IPS-15b (cell line): ENCODE measurements around the gene EPC2.
"Not testable (repeated sequence)": the region's sequence is repeated elsewhere in the genome, so short reads cannot be mapped to it uniquely, and the experiment has no call there.

Experiments
- H3K27me3 ChIP-seq: one replicate; pipeline ENCODE4 v1.6.1; 2013; ENCODE audit warnings: low read length; ENCODE audit not compliant: control insufficient read depth, insufficient read depth
- H3K36me3 ChIP-seq: one replicate; pipeline ENCODE4 v1.6.1; 2013; ENCODE audit warnings: low read length; ENCODE audit not compliant: control insufficient read depth, insufficient read depth
- H3K4me1 ChIP-seq: one replicate; pipeline ENCODE4 v1.6.1; 2013; ENCODE audit warnings: mild to moderate bottlenecking, low read length; ENCODE audit not compliant: control insufficient read depth, insufficient read depth
- H3K4me3 ChIP-seq: one replicate; pipeline ENCODE4 v1.5.1; 2013; ENCODE audit warnings: low read depth, low read length
- H3K9ac ChIP-seq: one replicate; pipeline ENCODE4 v1.6.1; 2013; ENCODE audit warnings: low read depth, mild to moderate bottlenecking, low read length
- H3K9me3 ChIP-seq: one replicate; pipeline ENCODE4 v1.6.1; 2013; ENCODE audit warnings: mild to moderate bottlenecking, low read length; ENCODE audit not compliant: control insufficient read depth, insufficient read depth

EPC2 gene

DNA sequence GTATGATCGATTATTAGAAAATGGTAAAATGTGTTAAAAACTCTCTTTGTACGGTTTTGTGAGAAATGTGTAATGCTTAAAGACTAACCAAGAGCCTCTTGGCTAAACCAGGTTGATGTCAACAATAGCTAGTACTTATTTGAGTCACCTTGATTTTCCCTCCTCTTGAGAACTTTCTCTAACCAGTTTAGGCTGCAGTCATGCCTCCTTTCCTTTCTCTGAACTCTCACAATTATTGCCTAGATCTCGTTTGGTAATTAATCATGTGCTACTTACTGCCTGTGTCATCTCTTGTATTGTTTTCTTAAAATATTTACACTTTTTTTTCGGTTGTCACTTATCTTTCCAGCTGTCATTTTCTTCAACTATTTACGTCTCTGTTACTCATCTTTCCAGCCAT lies 1.1 kb upstream of the EPC2 start:
- Histone ChIP-seq H3K27me3 (no peaks in the 10 kb centered on the region), H3K36me3 (no peaks in the 10 kb centered on the region), H3K9me3 (no peaks in the 10 kb centered on the region), H3K4me3 (peak overlapping the region; percentile 93), H3K9ac (no peak overlapping the region), H3K4me1 (peaks cover 11% of the 10 kb centered on the region)

DNA sequence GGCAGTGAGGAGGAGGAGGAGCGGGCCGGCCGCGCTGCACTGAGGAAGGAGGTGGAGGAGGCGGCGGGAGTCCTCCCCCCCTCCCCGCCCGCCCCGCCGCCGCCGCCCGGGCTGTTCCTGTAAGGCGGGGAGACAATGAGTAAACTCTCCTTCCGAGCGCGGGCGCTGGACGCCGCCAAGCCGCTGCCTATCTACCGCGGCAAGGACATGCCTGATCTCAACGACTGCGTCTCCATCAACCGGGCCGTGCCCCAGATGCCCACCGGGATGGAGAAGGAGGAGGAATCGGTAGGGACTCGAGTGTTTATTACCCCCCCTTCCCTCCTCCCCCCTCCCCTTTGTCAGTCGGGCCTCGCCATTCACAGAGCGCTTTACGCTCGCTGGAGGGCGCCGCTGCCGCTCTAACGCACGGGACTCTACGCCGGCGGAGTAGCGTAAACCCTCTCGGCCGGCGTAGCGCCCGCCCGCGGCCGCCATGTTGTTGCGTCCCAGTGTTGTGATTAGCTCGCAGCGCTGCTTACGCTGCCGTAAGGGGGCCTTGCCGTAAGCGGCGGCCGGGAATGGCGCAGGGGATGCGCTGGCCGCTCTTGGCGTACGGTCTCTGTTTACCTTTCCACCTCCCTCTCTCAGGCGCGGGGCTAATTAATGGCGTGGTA lies 460 bp downstream of the EPC2 start:
- Histone ChIP-seq H3K4me1 (peaks cover 11% of the 10 kb centered on the region), H3K4me3 (peak overlapping the region; percentile 93), H3K9ac (peak overlapping the region; percentile 84), H3K9me3 (no peaks in the 10 kb centered on the region), H3K27me3 (no peaks in the 10 kb centered on the region), H3K36me3 (no peaks in the 10 kb centered on the region)

DNA sequence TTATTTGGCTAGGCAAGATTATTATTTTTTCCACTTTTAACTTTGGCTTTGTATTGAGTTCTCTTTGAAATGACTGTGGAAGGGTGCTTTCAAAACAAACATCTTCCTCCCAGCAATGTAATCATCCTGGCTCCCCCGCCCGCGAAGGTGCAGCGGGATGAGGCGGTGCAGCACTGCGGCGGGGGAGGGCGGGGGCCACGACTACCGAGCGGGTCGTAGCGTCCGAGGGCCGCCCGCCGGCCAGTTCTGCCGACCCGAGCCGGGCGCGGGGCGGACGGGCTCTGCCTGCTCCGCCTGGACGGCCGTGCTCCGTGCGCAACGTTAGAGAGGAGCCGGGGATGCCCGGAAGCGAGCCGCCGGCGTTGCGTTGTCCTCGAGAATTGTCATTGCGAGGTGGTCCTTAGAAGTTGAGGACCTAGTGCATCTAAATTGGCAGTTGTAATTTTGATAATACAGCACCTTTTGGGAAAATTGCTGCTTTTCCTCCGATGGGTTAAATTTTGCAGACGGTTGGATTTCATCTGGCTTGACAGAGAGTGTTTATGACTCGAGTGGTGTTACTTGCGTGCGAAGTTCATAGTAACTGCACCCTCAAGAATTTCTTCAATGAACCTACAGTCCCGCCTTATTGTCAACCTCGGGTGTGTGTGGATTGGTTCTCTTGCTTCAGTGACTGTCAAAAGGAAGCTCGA lies 1.1 kb downstream of the EPC2 start:
- Histone ChIP-seq H3K27me3 (no peaks in the 10 kb centered on the region), H3K9ac (peak overlapping the region; percentile 66), H3K9me3 (no peaks in the 10 kb centered on the region), H3K4me3 (peak overlapping the region; percentile 83), H3K4me1 (peaks cover 11% of the 10 kb centered on the region), H3K36me3 (no peaks in the 10 kb centered on the region)

GRCh38 chr2:148646231-148646559 lies 1.6 kb downstream of the EPC2 start:
- H3K36me3 ChIP-seq: no peaks in the 10 kb centered on the region
- H3K27me3 ChIP-seq: no peaks in the 10 kb centered on the region
- H3K4me1 ChIP-seq: peaks cover 11% of the 10 kb centered on the region
- H3K9ac ChIP-seq: peak overlapping the region; percentile 66
- peak overlapping the region; percentile 83 for H3K4me3 ChIP-seq
- H3K9me3 ChIP-seq: no peaks in the 10 kb centered on the region

- H3K36me3 ChIP-seq, H3K27me3 ChIP-seq, H3K9me3 ChIP-seq, H3K4me3 ChIP-seq, H3K9ac ChIP-seq: not testable (repeated sequence)
- peaks cover 11% of the 10 kb centered on the region for H3K4me1 ChIP-seq
These were observed 3.2 kb downstream of the EPC2 start for GRCh38 chr2:148647711-148648110.

DNA sequence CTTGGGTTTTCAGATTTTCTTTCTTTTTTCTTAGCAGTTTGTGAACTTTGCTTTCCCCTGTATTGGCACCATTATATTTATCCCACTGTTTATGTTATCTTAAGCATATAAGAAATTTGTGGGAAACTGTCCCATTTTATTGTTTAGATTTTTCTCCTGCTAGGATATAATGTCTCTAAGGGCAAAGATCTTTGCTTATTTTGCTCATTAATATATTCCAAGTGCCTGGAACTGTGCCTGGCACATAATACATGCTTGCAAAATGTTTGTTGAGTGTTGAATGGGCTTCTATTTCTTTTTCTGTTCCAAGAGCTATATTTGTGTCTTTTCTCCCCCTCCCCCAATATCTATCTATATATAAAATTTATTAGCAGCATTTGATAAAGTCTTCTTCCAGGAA lies 5.4 kb downstream of the EPC2 start:
- no peaks in the 10 kb centered on the region for H3K27me3 ChIP-seq
- H3K9me3 ChIP-seq: no peaks in the 10 kb centered on the region
- H3K4me1 ChIP-seq: peaks cover 4% of the 10 kb centered on the region
- no peaks in the 10 kb centered on the region for H3K36me3 ChIP-seq
- no peak overlapping the region for H3K4me3 ChIP-seq
- H3K9ac ChIP-seq: no peak overlapping the region

GRCh38 chr2:148650881-148651280 lies 6.3 kb downstream of the EPC2 start:
- peaks cover 4% of the 10 kb centered on the region for H3K4me1 ChIP-seq
- no peak overlapping the region for H3K4me3 ChIP-seq
- no peaks in the 10 kb centered on the region for H3K9me3 ChIP-seq
- H3K27me3 ChIP-seq: no peaks in the 10 kb centered on the region
- no peak overlapping the region for H3K9ac ChIP-seq
- H3K36me3 ChIP-seq: no peaks in the 10 kb centered on the region

DNA sequence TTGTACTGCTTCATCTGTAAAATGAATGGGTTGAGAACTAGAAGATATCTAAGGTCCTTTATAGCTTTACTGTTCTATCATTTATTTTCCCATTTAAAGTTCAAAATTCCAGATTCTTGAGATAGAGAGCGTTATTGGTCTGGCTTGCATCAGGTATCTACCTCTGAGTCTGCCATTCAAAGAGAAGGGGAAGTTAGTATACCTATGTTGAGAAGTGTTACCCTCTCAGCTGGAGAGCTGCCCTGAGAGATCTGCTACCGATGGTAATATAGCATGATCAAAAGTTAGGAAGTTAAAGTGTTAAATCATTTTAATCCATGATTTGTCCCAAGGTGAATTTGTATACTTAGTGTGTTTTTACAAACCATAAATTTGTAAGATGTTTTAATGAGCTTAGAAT lies 7.4 kb downstream of the EPC2 start:
- no peak overlapping the region for H3K9ac ChIP-seq
- no peaks in the 10 kb centered on the region for H3K9me3 ChIP-seq
- no peaks in the 10 kb centered on the region for H3K36me3 ChIP-seq
- H3K27me3 ChIP-seq: no peaks in the 10 kb centered on the region
- no peaks in the 10 kb centered on the region for H3K4me1 ChIP-seq
- no peak overlapping the region for H3K4me3 ChIP-seq

- no peak overlapping the region for H3K4me3 ChIP-seq
- H3K9me3 ChIP-seq: no peaks in the 10 kb centered on the region
- no peaks in the 10 kb centered on the region for H3K36me3 ChIP-seq
- H3K4me1 ChIP-seq: no peaks in the 10 kb centered on the region
- H3K27me3 ChIP-seq: no peaks in the 10 kb centered on the region
- no peak overlapping the region for H3K9ac ChIP-seq
These were observed 8.9 kb downstream of the EPC2 start for GRCh38 chr2:148653437-148653836.

DNA sequence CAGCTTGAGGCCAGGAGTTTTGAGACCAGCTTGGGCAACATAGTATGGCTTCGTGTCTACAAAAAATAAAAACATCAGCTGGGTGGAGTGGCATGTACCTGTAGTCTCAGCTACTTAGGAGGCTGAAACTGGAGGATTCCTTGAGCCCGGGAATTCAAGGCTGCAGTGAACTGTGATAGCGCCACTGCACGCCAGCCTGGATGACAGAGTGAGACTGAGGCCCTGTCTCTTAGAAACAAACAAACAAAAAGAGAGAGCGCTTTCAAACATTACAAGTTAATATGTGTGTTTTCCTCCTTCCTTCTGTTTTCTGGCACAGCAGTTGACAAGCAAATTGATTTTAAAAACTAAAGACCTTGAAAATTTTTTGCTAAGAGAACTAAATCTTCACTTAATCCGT lies 9.9 kb downstream of the EPC2 start:
- Histone ChIP-seq H3K36me3 (no peaks in the 10 kb centered on the region), H3K4me3 (no peak overlapping the region), H3K9ac (no peak overlapping the region), H3K4me1 (peaks cover 5% of the 10 kb centered on the region), H3K27me3 (no peaks in the 10 kb centered on the region), H3K9me3 (no peaks in the 10 kb centered on the region)

DNA sequence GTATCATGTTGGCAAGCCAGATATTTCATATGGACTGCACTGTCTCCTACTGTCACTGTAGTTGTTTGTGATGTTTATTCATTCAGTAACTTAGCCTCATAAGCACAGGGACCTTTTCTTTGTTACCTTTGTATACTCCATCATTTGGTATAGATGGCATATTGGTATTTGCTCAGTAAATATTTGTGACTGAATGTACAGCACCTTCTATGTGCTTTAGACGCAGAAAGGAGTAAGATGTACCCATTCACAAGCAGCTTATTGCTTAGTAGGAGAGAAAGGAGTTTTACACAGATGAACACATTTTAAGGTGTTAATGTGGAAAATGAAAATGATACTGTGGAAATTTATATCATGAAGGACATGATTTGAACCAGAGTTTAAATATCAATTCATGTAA lies 12.0 kb downstream of the EPC2 start:
- H3K9ac ChIP-seq: no peak overlapping the region
- H3K4me1 ChIP-seq: peaks cover 5% of the 10 kb centered on the region
- no peaks in the 10 kb centered on the region for H3K9me3 ChIP-seq
- H3K27me3 ChIP-seq: no peaks in the 10 kb centered on the region
- no peak overlapping the region for H3K4me3 ChIP-seq
- H3K36me3 ChIP-seq: no peaks in the 10 kb centered on the region
